ENCODE results near the gene NDFIP2.
A peak's percentile ranks its signal among the peaks of the same experiment; 100 is the strongest.

The NDFIP2 gene

GRCh38 chr13:79480954-79481684, at the start of gene NDFIP2:
NDFIP2 (plus strand) TSS chr13:79481155; CDS start chr13:79481204, 49 bp downstream.
- DNase-seq, result peak; percentile 96

GRCh38 chr13:79432086-79432485, 48.9 kb upstream of the NDFIP2 start:
- no peak for DNase-seq

GRCh38 chr13:79432992-79433391, 48.0 kb upstream of the NDFIP2 start:
- no peak for DNase-seq

GRCh38 chr13:79434556-79434955, 46.4 kb upstream of the NDFIP2 start:
- DNase-seq, result no peak

- DNase-seq, result no peak
These were observed 45.4 kb upstream of the NDFIP2 start for GRCh38 chr13:79435561-79435990.

GRCh38 chr13:79439275-79439674, 41.7 kb upstream of the NDFIP2 start:
- DNase-seq, result no peak

- no peak for DNase-seq
These were observed 39.9 kb upstream of the NDFIP2 start for GRCh38 chr13:79440958-79441528.

GRCh38 chr13:79442221-79442620, 38.7 kb upstream of the NDFIP2 start:
- DNase-seq, result no peak

- no peak for DNase-seq
These were observed 38.2 kb upstream of the NDFIP2 start for GRCh38 chr13:79442706-79443105.

GRCh38 chr13:79445968-79446645, 34.8 kb upstream of the NDFIP2 start:
- DNase-seq, result no peak

- DNase-seq, result no peak
These were observed 33.8 kb upstream of the NDFIP2 start for GRCh38 chr13:79447141-79447540.

GRCh38 chr13:79447741-79448140, 33.2 kb upstream of the NDFIP2 start:
- DNase-seq, result no peak

- DNase-seq, result no peak
These were observed 32.5 kb upstream of the NDFIP2 start for GRCh38 chr13:79448413-79448812.

- DNase-seq, result no peak
These were observed 30.8 kb upstream of the NDFIP2 start for GRCh38 chr13:79450110-79450509.

GRCh38 chr13:79451500-79451962, 29.4 kb upstream of the NDFIP2 start:
- peak; percentile 88 for DNase-seq

- DNase-seq, result no peak
These were observed 28.6 kb upstream of the NDFIP2 start for GRCh38 chr13:79452239-79452913.

GRCh38 chr13:79455331-79455730, 25.6 kb upstream of the NDFIP2 start:
- no peak for DNase-seq

- DNase-seq, result no peak
These were observed 24.9 kb upstream of the NDFIP2 start for GRCh38 chr13:79456051-79456450.

GRCh38 chr13:79456656-79457365, 24.1 kb upstream of the NDFIP2 start:
- no peak for DNase-seq

- no peak for DNase-seq
These were observed 23.6 kb upstream of the NDFIP2 start for GRCh38 chr13:79457390-79457789.

GRCh38 chr13:79457948-79458347, 23.0 kb upstream of the NDFIP2 start:
- no peak for DNase-seq

- no peak for DNase-seq
These were observed 22.5 kb upstream of the NDFIP2 start for GRCh38 chr13:79458436-79458835.

GRCh38 chr13:79459906-79460305, 21.0 kb upstream of the NDFIP2 start:
- DNase-seq, result no peak

Data from activated T-cell treated with anti-CD3 and anti-CD28 coated beads for 4 hours (primary cell).